Activated T-helper 1 cell treated with anti-CD3 and anti-CD28 coated beads, Interleukin-12 subunit alpha, Interleukin-12 subunit beta, Interleukin-2, Interleukin-4 antibody, amounts not matched to agents 30 ng/mL and 10 ng/mL and 1 ng/mL, durations not matched to agents 14 hours and 24 hours and 36 hours (primary cell): ENCODE results near the gene ESPN. TPM values are rescaled to one million over a fixed set of nuclear protein-coding genes. Genes with fewer than 3 reads are reported as not detected.
A peak's percentile ranks its signal among the peaks of the same experiment; 100 is the strongest.
"Not testable (repeated sequence)": the region's sequence is repeated elsewhere in the genome, so short reads cannot be mapped to it uniquely, and the experiment has no call there.

Experiments
- DNase-seq: peaks from one replicate; pipeline ENCODE4 v3.0.0; 2021; ENCODE audit warnings: low spot score
- H3K27ac Mint-ChIP-seq: one replicate; pipeline ENCODE4 v1.8.0; 2021; ENCODE audit warnings: mild to moderate bottlenecking, mixed read lengths
- H3K27me3 Mint-ChIP-seq: one replicate; pipeline ENCODE4 v1.8.0; 2022; ENCODE audit warnings: mild to moderate bottlenecking, moderate library complexity, mixed read lengths; ENCODE audit not compliant: insufficient read depth
- H3K36me3 Mint-ChIP-seq: one replicate; pipeline ENCODE4 v1.8.0; 2021; ENCODE audit warnings: low read depth, mixed read lengths
- H3K4me1 Mint-ChIP-seq: one replicate; pipeline ENCODE4 v1.8.0; 2021; ENCODE audit warnings: low read depth, mixed read lengths
- H3K4me3 Mint-ChIP-seq: one replicate; pipeline ENCODE4 v1.8.0; 2021; ENCODE audit warnings: mild to moderate bottlenecking, moderate library complexity, mixed read lengths
- H3K9me3 Mint-ChIP-seq: one replicate; pipeline ENCODE4 v1.8.0; 2021; ENCODE audit warnings: mixed read lengths
- intact Hi-C: fragments of 100-400 bp; cut with micrococcal nuclease; formaldehyde crosslinking; loops from one replicate; pipeline ENCODE4 v1.15.1; 2024
- total RNA-seq: library from RNA; stranded (reverse); gene quantifications from 2 replicates; pipeline ENCODE4 v1.2.3, GENCODE V29; 2022

The ESPN gene
- total RNA-seq, 1 donor from 2014 or later, result 1.2 TPM

DNA sequence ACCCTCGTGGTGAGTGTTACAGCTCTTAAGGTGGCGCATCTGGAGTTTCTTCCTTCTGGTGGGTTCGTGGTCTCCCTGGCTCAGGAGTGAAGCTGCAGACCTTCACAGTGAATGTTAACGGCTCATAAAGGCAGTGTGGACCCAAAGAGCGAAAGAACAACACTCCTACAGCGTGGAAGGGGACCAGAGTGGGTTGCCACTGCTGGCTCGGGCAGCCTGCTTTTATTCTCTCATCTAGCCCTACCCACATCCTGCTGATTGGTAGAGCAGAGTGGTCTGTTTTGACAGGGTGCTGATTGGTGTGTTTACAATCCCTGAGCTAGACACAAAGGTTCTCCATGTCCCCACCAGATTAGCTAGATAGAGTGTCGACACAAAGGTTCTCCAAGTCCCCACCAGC is 29.4 kb upstream of the ESPN start:
- not testable (repeated sequence) for H3K9me3 Mint-ChIP-seq, DNase-seq, H3K36me3 Mint-ChIP-seq, H3K27me3 Mint-ChIP-seq
- intact Hi-C loops, result loop anchor here (10.0 kb wide), 1 partner anchor 370 kb away; no protein-coding TSS in a partner anchor
- peak overlapping the region; percentile 79 for H3K27ac Mint-ChIP-seq
- peak overlapping the region; percentile 63 for H3K4me3 Mint-ChIP-seq
- H3K4me1 Mint-ChIP-seq, result peaks cover 35% of the 10 kb centered on the region

DNA sequence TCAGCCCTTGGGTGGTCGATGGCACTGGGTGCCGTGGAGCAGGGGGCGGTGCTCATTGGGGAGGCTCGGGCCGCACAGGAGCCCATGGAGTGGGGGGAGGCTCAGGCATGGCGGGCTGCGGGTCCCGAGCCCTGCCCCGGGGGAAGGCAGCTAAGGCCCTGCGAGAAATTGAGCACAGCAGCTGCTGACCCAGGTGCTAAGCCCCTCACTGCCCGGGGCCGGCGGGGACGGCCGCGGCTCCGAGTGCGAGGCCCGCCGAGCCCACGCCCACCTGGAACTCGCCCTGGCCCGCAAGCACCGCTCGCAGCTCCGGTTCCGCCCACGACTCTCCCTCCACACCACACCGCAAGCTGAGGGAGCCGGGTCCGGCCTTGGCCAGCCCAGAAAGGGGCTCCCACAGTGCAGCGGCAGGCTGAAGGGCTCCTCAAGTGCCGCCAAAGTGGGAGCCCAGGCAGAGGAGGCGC is 28.8 kb upstream of the ESPN start:
- H3K27ac Mint-ChIP-seq, H3K9me3 Mint-ChIP-seq, DNase-seq, H3K4me3 Mint-ChIP-seq, H3K27me3 Mint-ChIP-seq, H3K36me3 Mint-ChIP-seq: not testable (repeated sequence)
- H3K4me1 Mint-ChIP-seq, result peaks cover 35% of the 10 kb centered on the region
- intact Hi-C loops, result loop anchor here (10.0 kb wide), 1 partner anchor 371 kb away; no protein-coding TSS in a partner anchor

DNA sequence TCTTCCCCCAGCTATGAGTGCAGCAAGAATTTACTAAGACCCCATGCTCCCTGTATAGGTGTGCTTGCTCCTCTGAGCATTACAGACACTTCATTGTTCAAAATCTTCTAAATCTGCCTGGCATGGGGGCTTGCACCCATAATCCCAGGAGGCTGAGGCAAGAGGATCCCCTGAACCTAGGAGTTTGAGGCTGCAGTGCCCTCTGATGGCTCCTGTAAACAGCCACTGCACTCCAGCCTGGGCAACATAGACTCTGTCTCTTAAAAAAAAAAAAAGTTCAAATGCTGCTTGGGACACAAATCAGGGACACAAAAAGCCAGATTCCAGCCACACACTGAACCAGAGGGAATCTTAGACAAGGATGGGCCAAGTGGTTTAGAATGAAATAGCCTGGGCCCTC is 27.6 kb upstream of the ESPN start:
- Mint-ChIP-seq H3K36me3 (no peaks in the 10 kb centered on the region), H3K4me1 (peaks cover 28% of the 10 kb centered on the region), H3K4me3 (no peak overlapping the region), H3K27me3 (peaks cover 6% of the 10 kb centered on the region), H3K9me3 (no peaks in the 10 kb centered on the region), H3K27ac (no peak overlapping the region)
- intact Hi-C loops, result loop anchor here (10.0 kb wide), 1 partner anchor 372 kb away; no protein-coding TSS in a partner anchor
- DNase-seq, result no peak

DNA sequence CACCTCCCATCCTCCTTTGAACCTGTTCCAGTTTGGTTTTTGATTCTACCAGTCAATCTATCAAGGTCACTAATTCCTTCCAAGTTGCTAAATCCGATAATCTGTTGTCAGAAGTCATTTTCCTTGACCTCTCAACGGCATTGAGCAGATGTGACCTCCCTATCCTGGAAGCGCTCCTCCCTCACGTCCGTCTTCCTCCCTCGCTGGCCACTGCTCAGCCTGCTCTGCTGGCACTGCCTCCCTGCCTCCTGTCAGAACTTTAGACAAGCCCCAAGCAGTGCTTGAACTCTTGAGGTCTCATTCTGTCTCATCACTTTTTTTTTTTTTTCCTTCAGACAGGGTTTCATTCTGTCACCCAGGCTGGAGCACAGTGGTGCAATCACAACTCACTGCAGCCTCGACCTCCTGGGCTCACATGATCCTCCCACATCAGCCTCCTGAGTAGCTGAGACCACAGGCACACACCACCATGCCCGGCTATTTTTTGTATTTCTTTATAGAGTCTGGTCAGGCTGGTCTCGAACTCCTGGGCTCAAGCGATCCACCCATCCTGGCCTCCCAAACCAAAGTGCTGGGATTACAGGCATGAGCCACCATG is 26.6 kb upstream of the ESPN start:
- H3K27ac Mint-ChIP-seq, result no peak overlapping the region
- no peak overlapping the region for H3K4me3 Mint-ChIP-seq
- intact Hi-C loops, result loop anchor here (10.0 kb wide), 1 partner anchor 373 kb away; no protein-coding TSS in a partner anchor
- DNase-seq, result no peak
- peaks cover 23% of the 10 kb centered on the region for H3K4me1 Mint-ChIP-seq
- H3K27me3 Mint-ChIP-seq, result peaks cover 7% of the 10 kb centered on the region
- H3K36me3 Mint-ChIP-seq, result no peaks in the 10 kb centered on the region
- no peaks in the 10 kb centered on the region for H3K9me3 Mint-ChIP-seq

DNA sequence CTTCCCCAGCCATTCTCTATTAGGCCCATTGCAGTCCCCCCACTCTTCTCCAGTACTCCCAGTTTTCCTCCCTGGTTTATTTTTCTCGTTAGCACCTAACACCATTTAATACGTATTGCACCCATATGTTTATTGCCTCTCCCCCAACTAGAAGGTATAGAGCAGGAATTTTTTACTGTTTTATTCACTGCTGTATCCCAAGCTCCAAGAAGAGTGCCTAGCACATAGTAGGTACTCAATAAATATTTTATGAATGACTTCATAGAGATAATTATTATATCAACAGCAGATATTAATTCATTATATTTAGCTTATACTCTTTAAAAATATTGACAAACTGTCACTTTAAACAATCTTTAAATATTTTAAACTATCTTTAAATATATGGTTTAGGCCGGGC is 25.3 kb upstream of the ESPN start:
- intact Hi-C loops, result loop anchor here (10.0 kb wide), 1 partner anchor 374 kb away; no protein-coding TSS in a partner anchor
- Mint-ChIP-seq H3K27ac (no peak overlapping the region), H3K9me3 (no peaks in the 10 kb centered on the region), H3K4me3 (no peak overlapping the region), H3K4me1 (peaks cover 16% of the 10 kb centered on the region), H3K36me3 (no peaks in the 10 kb centered on the region), H3K27me3 (peaks cover 11% of the 10 kb centered on the region)
- no peak for DNase-seq

DNA sequence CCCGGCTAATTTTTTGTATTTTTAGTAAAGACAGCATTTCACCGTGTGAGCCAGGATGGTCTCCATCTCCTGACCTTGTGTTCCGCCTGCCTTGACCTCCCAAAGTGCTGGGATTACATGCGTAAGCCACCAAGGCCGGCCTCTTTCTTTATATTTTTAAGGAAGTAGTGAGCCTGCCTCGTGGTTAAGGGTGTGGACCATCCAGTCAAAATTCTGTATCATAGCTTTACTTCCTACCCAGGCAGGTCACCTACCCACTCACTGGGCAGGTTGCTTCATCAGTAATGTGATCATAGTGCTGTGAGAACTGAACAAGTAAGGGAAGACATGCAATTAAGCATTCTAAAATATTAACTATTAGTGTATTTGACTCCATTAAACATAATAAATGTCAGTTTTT is 22.9 kb upstream of the ESPN start:
- intact Hi-C loops, result no loop called here
- Mint-ChIP-seq H3K27me3 (peaks cover 20% of the 10 kb centered on the region), H3K4me3 (no peak overlapping the region), H3K36me3 (no peaks in the 10 kb centered on the region), H3K9me3 (no peaks in the 10 kb centered on the region), H3K4me1 (peaks cover 7% of the 10 kb centered on the region), H3K27ac (no peak overlapping the region)
- no peak for DNase-seq

DNA sequence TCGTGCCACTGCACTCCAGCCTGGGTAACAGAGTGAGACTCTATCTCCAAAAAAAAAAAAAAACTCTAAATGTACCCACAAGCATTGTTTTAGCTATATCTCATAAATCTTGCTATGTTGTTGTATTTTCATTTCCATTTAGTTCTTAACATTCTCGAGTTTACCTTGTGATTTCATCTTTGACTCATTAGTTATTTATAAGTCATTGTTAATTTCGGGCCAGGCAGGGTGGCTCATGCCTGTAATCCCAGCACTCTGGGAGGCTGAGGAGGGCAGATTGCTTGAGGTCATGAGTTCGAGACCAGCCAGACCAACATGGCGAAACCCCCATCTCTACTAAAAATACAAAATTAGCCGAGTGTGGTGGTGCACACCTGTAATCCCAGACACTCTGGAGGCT is 16.6 kb upstream of the ESPN start:
- H3K4me1 Mint-ChIP-seq, result no peaks in the 10 kb centered on the region
- intact Hi-C loops, result no loop called here
- DNase-seq, result no peak
- no peaks in the 10 kb centered on the region for H3K36me3 Mint-ChIP-seq
- H3K27ac Mint-ChIP-seq, result no peak overlapping the region
- no peak overlapping the region for H3K4me3 Mint-ChIP-seq
- H3K27me3 Mint-ChIP-seq, result peaks cover 29% of the 10 kb centered on the region
- H3K9me3 Mint-ChIP-seq, result no peaks in the 10 kb centered on the region

DNA sequence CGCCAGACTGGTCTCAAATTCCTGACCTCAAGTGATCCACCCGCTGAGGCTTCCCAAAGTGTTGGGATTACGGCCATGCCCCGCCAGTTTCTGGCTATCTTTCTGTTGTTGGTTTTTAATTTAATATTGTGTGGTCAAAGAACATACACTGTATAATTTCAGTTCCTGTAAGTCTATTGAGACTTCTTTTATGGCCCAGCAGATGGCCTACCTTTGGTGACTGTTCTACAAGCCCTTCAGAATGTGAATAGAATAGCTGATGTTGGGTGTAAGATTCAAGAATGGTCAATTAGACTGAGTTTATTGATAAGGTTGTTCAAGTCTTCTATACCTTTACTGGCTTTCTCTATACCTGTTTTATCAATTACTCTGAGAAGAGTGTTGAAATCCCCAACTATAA is 15.5 kb upstream of the ESPN start:
- DNase-seq, result no peak
- Mint-ChIP-seq H3K27ac (no peak overlapping the region), H3K9me3 (no peaks in the 10 kb centered on the region), H3K36me3 (no peaks in the 10 kb centered on the region), H3K4me3 (no peak overlapping the region), H3K27me3 (peaks cover 30% of the 10 kb centered on the region), H3K4me1 (peaks cover under 1% of the 10 kb centered on the region)
- intact Hi-C loops, result no loop called here

DNA sequence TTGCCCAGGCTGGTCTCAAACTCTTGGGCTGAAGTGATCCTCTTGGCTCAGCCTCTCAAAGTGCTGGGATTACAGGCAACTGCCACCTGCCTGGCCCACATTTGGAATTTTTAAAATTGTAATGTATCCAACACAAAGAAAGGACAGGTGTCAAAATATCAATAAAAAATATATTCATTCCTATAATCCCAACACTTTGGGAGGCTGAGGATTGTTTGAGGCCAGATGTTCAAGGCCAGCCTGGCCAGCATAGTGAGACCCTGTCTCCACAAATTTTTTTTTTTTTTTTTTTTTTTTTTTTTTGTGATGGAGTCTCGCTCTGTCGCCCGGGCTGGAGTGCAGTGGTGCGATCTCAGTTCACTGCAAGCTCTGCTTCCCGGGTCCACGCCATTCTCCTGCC is 14.8 kb upstream of the ESPN start:
- Mint-ChIP-seq H3K27ac (no peak overlapping the region), H3K4me1 (peaks cover 7% of the 10 kb centered on the region), H3K36me3 (no peaks in the 10 kb centered on the region), H3K4me3 (no peak overlapping the region), H3K9me3 (no peaks in the 10 kb centered on the region), H3K27me3 (peaks cover 35% of the 10 kb centered on the region)
- intact Hi-C loops, result no loop called here
- no peak for DNase-seq

DNA sequence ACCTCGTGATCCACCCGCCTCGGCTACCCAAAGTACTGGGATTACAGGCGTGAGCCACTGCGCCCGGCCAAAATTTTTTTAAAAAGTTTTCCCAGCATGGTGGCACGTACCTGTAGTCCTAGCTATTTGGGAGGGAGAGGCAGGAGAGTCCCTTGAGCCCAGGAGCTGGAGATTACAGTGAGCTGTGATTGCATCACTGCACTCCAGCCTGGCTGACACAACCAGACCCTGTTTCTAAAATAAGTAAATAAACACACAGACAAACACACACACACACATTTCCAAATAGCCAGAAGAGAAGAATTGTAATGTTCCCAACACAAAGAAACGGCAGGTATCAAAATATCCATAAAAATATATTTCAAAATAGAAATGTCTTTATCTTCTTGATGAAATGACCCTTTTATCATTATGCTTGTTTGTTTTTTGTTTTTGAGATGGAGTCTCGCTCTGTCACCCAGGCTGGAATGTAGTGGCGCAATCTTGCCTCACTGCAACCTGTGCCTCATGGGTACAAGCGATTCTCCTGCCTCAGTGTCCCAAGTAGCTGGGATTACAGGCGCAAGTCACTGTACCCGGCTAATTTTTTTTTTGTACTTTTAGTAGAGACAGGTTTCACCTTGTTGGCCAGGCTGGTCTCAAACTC is 14.2 kb upstream of the ESPN start:
- Mint-ChIP-seq H3K36me3 (no peaks in the 10 kb centered on the region), H3K9me3 (no peaks in the 10 kb centered on the region), H3K4me1 (peaks cover 8% of the 10 kb centered on the region), H3K4me3 (no peak overlapping the region), H3K27me3 (peaks cover 41% of the 10 kb centered on the region), H3K27ac (no peak overlapping the region)
- no peak for DNase-seq
- intact Hi-C loops, result no loop called here

DNA sequence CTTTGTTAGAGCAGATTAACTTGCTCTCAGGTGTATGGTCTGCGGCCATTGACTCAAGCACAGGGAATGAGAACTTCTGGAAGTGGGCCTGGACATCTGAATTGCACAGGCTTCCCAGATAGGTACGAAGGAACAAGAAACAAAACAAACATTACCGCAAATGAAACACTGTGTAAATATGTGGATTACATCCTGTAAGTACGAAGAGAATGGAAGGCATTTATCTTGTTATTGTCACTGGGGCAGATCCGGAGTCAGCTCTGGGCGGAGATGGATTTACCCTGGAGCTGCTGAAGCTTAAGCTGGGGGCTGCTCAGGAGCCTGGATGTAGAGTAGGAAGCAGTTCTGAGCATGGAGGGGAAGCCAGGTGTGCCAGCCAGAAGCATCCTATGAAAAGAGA is 11.7 kb upstream of the ESPN start:
- intact Hi-C loops, result no loop called here
- H3K27ac Mint-ChIP-seq, result no peak overlapping the region
- H3K4me1 Mint-ChIP-seq, result peaks cover 8% of the 10 kb centered on the region
- H3K9me3 Mint-ChIP-seq, result no peaks in the 10 kb centered on the region
- no peaks in the 10 kb centered on the region for H3K36me3 Mint-ChIP-seq
- no peak for DNase-seq
- H3K27me3 Mint-ChIP-seq, result peaks cover 44% of the 10 kb centered on the region
- no peak overlapping the region for H3K4me3 Mint-ChIP-seq

DNA sequence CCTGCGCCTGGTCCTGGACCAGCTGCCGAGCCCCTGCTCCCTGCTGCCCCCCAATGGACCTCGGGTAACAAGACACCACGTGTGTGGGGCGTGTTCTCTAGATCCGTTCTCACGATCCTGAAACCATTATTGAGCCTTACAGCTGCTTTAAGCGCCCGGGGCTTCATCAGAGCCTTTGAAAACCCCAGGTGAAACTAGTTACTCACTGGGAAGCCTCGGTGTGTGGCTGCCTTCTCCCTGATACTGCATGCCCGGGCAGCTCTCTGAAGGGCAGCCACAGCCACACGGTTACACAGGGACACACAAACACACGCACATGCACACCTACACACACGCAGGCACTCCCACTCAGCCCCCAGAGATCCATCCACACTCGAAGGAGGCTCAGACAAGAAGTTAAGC is 10.1 kb upstream of the ESPN start:
- Mint-ChIP-seq H3K27ac (no peak overlapping the region), H3K4me1 (peaks cover 8% of the 10 kb centered on the region), H3K9me3 (no peaks in the 10 kb centered on the region), H3K27me3 (peaks cover 43% of the 10 kb centered on the region), H3K4me3 (peak overlapping the region; percentile 32), H3K36me3 (no peaks in the 10 kb centered on the region)
- intact Hi-C loops, result no loop called here
- no peak for DNase-seq

DNA sequence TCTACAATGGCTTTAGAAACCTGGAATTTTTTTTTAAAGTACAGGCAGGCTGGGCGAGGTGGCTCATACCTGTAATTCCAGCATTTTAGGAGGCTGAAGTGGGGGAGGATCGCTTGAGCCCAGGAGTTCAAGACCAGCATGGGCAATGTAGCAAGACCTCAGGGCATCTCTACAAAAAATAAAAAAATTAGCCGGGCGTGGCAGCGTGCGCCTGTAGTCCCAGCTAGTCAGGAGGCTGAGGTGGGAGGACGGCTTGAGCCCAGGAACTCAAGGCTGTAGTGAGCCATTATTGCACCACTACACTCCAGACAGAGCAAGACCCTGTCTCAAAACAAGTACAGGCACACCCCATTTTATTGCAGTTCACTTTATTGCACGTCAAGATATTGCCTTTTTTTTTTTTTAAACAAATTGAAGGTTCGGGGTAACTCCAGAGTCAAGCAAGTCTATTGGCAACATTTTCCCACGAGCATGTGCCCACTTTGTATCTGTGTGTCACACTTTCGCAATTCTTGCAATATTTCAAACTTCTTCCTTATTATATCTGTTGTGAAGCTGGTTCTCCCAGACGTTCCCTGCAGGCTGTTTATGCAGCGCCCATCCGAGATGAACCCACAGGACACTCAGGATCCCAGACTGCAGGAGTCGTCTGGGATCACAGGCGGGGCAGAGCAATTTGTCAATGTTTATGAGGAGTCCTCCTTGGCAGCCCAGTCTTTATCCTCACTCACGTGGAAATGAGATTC is 9.5 kb upstream of the ESPN start:
- H3K27me3 Mint-ChIP-seq, result peaks cover 44% of the 10 kb centered on the region

More for the DNA sequence above, 9.5 kb upstream of the ESPN start:
- Mint-ChIP-seq H3K4me3 (no peak overlapping the region), H3K27ac (no peak overlapping the region), H3K9me3 (no peaks in the 10 kb centered on the region), H3K4me1 (peaks cover 8% of the 10 kb centered on the region), H3K36me3 (no peaks in the 10 kb centered on the region)
- no peak for DNase-seq
- intact Hi-C loops, result no loop called here
